ENCODE results near the gene GDPGP1.

GDPGP1 gene

DNA sequence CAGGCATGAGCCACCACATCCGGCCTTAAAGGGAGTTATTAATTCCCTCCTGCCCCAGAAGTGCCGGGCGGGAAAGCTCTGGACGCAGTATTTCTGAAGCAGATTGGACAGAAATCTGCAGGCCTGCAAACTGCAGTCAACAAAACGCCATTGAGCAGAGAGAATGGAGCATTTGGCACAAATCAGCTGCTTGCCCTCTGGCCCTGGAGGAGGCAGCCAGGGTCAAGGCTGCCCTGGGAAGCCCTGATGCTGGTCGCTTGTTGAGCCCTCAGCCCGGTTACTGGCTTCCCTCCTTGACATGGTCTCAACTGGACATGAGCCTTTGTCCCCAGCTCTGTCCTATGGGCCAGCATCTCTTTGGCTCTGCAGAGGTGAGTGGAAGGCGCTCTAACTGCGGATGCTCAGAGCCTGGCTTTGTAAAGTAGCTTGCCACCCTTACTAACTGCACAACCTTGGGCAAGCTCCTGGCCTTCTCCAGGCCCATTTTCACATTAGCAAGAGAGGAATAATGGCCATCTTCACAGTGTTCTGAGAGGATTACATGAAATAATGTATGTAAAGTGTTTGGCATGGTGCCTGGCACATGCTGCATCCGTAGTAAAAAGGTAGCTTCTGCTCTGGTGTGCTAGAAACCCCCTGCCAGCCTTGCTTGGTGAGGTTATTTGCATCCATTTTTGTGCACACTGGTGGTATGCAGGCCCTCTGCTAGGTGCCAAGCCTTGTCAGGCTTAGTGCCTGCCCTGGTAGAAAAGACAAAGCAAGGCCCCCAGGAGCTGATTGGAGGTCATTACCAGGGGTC lies 28.8 kb upstream of the GDPGP1 start:
- DNase-seq = no peak

DNA sequence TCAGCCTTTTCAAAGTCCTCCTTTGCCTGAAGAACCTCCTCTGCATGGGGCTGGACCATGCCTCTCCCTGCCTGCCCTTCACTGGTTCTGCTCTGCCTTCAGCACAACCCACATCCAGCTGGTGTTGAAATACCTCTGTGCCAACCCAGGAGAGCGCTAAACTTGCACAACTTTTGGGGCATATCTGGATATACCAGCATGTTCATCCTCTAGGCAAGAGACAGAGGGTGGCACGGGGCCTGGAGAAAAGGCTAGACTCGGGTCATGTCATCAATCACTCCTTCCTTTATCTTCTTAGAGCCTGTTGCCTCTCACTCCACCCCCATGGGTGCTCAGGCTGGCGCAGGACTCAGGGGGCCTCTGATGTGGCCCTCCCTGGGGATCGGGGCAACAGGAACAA lies 28.1 kb upstream of the GDPGP1 start:
- no peak for DNase-seq

- no peak for DNase-seq
Measured at GRCh38 chr15:90207252-90207651, 26.8 kb upstream of the GDPGP1 start.

- DNase-seq = no peak
Measured at GRCh38 chr15:90208356-90208755, 25.7 kb upstream of the GDPGP1 start.

DNA sequence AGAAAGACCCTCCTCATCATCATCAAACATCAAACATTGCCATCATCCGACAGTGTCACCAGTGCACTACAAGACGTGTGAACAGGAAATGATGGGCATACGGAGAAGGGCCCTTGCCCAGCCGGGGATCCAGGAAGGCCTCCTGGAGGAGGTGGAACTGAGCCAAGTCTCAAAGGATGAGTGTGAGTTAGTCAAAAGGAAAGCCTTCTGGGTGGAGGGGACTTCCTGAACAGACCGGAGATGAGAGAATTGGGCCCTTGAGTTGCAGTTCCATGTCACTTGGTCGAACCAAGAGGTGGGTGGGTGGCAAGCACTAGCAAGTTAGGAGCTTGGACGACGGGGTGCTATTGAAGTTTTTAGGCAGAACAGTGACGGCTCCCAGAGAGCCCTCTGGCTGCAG lies 24.4 kb upstream of the GDPGP1 start:
- peak; percentile 31 for DNase-seq

DNA sequence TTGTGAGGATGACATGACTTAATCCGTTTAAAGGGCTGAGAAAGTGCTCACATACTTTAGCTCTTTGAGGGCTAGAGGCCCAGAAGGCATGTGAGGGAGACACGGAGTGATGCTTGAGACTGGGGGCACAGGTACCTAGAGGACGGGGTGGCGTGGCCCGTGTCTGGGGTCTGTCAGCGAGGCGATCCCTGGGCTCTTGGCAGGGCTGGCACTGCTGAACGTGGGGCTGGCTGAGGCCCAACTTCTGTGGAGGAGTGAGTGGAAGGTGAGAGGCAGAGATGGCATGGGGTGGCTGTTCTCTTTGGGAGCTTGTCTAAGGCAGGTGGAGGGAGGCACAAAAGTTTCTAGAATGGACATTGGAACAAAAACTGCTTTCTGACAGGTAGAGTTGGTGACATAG lies 23.4 kb upstream of the GDPGP1 start:
- DNase-seq = no peak

DNA sequence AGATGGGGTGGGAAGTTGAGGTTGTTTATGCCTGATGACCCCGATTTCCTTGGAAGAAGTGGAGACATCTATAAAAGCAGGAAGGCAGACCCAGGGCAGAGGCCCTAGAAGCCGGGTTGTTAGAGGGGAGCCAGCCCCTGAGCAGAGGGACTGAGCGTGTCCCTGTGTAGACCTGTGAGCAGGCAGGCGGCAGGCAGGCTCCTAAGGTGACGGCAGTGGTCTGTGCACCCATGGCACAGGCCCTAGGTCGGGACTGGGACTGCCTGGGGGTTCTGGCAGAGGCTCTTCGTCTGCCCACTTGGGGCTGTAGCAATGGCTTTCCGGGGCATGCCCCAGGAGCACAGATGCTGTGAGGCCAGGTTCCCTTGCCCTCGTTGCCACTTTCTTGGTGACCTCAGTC lies 23.0 kb upstream of the GDPGP1 start:
- DNase-seq = no peak

DNA sequence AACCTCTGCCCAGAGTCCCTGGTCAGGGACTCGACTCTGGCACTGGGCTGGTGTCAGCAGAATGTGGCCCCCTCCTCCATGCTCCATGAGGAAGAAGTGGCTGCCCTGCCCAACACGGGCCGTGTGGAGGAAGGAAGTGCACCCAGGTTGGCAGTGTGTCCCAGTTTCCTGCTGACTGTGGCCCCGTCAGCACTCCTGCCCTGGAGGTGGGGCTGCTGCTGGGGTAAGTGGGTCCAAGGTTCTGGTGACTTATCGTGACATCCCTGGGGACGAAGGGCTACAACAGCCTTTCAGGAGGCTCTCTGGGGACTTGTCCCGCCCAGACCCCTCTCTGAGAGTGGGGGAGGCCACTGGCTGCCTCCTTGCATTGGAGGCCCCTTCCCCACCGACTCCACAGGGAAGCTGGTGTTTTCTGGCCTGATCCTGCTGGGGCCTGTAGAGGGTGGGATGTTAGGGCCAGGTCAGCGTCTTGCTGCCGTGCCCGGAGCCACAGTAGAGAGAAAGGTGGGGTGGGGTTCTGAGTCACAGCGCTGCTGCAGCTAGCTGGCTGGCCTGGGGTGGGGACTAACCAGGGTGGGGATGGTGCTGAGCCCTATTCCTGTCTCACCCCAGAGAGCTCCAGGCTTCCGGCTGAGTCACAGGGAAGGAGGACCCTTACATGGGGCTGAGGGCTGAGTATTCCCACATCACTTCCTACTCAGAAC lies 22.4 kb upstream of the GDPGP1 start:
- DNase-seq = peak; percentile 77

DNA sequence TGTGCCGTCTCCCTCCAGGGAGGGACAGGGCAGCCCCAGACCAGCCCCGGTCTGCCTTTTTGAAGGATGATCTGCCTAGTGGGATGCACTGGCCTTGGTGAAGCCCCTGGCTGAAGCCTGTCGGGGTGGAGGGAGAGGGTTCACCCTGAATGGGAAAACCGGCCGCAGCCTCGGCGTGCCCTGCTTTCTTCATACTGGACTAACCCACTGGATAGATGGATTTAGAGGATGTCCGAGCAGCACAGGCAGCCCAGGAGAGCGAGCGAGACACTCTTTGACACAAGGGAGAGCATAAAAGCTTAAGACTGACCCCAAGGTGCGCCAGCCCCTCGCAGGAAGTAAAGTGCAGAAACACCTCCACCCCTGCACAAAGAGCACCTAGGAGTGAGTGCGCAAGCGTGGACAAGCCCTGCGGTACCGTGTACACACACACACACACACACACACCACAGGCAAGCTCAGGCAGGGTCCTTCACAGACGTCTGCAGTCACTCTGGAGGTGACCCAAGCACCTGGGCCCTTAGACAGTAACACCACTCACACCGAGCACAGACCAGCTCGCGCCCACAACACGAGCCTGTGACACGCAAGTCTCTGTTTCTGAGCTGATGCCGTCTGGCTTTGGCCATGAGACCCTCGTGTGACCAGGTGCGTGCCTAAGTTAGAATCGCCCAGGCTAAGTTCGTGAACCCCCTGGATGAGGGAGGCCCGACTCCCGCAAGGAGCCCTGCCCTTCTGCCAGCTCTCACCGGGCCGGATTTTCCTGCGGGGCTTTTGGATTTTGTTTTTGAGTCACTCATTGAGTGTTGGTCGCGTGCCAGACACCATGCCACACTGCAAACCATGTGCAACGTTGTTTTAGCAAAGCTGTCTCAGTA lies 21.5 kb upstream of the GDPGP1 start:
- DNase-seq = no peak

- no peak for DNase-seq
Measured at GRCh38 chr15:90213122-90213817, 20.7 kb upstream of the GDPGP1 start.

DNA sequence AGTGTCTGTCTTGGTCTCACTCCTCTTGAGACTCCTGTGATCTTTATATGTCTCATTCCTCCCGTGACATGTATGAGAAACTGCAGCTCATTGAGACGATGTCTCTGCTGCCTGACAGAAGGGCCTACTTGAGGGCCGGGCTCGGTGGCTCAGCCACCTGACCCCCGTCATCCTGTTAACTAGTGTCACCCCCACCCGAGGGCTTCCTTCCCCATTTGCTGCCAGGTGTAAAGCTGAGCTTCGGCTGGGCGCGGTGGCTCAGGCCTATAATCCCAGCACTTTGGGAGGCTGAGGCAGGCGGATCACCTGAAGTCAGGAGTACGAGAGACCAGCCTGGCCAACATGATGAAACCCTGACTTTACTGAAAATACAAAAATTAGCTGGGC lies 20.2 kb upstream of the GDPGP1 start:
- no peak for DNase-seq

- no peak for DNase-seq
Measured at GRCh38 chr15:90214553-90215196, 19.3 kb upstream of the GDPGP1 start.

GRCh38 chr15:90217671-90218394 lies 16.2 kb upstream of the GDPGP1 start:
- DNase-seq = no peak

DNA sequence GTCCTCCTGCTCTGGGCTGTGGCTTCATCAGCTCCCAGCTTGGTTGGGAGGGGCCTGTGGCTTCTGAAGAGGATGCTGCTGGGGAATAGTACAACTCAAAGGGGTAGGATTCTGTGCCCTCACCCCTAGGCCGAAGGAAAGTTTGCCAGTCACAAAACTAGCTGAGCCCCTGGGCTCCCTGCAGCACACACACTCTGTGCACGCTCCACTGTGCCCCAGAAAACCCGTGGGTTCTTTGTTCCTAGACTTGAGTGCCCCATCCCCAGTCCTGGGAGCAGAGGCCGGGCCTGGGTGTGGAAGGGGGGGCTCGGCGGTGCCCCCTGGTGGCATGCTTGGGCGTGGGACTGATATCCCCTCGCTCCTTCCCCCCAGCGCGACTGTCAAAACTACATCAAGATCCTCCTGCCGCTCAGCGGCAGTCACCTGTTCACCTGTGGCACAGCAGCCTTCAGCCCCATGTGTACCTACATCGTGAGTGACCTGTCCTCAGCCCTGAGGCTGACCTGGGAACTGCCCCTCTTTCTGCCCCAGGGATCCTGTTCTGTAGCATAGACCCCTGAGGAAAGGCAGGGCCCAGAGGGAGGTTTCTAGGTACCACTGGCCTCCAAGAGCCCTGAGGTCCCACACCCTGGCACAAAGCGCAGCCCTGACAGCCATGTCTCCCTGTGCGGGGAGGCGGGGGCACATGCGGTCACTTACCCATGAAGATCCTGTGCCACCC lies 14.4 kb upstream of the GDPGP1 start:
- peak; percentile 33 for DNase-seq

DNA sequence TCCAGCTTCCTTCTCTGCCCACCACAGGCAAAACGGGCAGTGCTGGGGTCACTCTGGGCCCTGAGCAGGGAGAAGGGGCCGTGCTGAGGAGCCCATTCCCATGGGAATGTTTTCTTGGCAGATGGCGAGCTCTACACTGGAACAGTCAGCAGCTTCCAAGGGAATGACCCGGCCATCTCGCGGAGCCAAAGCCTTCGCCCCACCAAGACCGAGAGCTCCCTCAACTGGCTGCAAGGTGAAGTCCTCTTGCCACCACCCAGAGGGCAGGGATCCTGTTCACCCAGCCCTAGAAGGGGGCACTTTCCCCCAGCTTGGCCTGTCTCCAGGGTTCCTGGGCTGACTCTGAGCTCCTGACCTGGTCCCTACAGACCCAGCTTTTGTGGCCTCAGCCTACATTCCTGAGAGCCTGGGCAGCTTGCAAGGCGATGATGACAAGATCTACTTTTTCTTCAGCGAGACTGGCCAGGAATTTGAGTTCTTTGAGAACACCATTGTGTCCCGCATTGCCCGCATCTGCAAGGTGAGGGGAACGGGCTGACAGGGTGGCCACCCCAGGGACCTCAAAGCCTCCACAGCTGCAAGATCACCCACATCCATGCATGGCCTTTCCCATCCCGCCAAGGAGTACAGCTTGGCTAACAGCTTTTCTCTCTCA lies 12.6 kb upstream of the GDPGP1 start:
- peak; percentile 80 for DNase-seq

DNA sequence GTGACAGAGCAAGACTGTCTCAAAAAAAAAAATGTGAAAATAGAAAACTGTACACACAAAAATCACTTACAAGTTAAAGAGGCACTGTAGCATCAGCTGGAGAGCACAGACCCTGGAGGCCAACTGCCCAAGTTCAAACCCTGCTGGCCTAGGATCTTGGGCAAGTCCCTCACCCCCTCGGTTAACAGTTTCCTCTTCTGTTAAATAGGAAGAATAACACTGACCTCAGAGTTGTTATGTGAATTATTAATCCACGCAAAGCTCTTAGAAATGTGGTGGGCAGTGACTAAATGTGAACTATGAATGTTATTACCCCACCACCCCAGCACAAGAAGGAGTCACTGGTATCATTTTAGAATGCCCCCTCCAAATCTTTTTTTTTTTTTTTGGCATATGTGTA lies 11.5 kb upstream of the GDPGP1 start:
- DNase-seq = no peak

- DNase-seq = no peak
Measured at GRCh38 chr15:90223441-90224165, 10.4 kb upstream of the GDPGP1 start.

- DNase-seq = no peak
Measured at GRCh38 chr15:90225047-90225446, 9.0 kb upstream of the GDPGP1 start.

DNA sequence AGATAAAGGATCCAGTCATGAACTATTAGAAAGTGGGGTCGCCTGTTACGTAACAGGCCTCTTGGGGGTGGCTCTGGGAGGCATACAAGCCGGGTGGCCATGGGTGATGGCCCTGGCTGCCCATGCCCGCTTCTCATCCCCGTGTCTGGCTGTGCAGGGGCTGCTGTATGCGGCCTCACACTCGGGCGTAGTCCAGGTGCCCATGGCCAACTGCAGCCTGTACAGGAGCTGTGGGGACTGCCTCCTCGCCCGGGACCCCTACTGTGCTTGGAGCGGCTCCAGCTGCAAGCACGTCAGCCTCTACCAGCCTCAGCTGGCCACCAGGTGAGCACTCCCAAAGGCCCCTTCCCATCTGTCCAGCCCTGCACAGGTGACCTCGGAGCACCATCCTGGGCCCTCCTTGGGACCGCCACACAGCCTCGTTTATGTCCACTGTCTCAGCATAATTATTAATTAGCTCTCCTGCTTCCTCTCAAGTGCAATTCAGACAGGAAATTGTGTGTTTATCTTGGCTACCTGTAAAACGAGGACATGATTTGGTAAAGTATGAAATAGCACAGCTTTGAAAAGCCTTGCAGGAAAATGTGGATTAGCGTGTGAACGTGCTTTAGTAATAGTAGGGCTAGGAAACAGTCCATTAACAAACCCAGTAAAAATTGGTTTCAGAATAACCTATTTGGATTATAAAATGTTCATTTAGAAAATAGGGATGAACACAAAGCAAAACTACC lies 8.3 kb upstream of the GDPGP1 start:
- DNase-seq = no peak
